DOHH2 (cell line): ENCODE results near the gene ECI2.

Experiments used
- H3F3A ChIP-seq: fragments of 200-600 bp; sonication (generic), shearing (Covaris generic); 2 replicates; pipeline ENCODE4 v1.6.0; 2016; ENCODE audit warnings: antibody characterized with exemption, mild to moderate bottlenecking; ENCODE audit not compliant: control insufficient read depth, insufficient read depth
- H3K27ac ChIP-seq: fragments of 200-600 bp; sonication (generic); 2 replicates; pipeline ENCODE4 v1.5.1; 2014; ENCODE audit warnings: low read depth, mild to moderate bottlenecking, low read length, moderate library complexity
- H3K27me3 ChIP-seq: fragments of 200-600 bp; sonication (generic); 2 replicates; pipeline ENCODE4 v1.6.1; 2014; ENCODE audit warnings: mild to moderate bottlenecking, low read length, mixed read lengths; ENCODE audit not compliant: control insufficient read depth
- H3K36me3 ChIP-seq: fragments of 200-600 bp; sonication (generic); 2 replicates; pipeline ENCODE4 v1.6.1; 2014; ENCODE audit warnings: mild to moderate bottlenecking, low read length, moderate library complexity, mixed read lengths; ENCODE audit not compliant: control insufficient read depth
- H3K4me1 ChIP-seq: fragments of 200-600 bp; sonication (generic); 2 replicates; pipeline ENCODE4 v1.6.1; 2014; ENCODE audit warnings: mild to moderate bottlenecking, low read length, mixed read lengths; ENCODE audit not compliant: control insufficient read depth
- H3K4me2 ChIP-seq: fragments of 200-600 bp; sonication (generic); 2 replicates; pipeline ENCODE4 v1.6.0; 2014; ENCODE audit warnings: mild to moderate bottlenecking, low read length, moderate library complexity
- H3K4me3 ChIP-seq: fragments of 200-600 bp; sonication (generic); 2 replicates; pipeline ENCODE4 v1.5.1; 2014; ENCODE audit warnings: mild to moderate bottlenecking, low read length, mixed read lengths
- H3K79me2 ChIP-seq: fragments of 200-600 bp; sonication (generic); 2 replicates; pipeline ENCODE4 v1.6.1; 2014; ENCODE audit warnings: mild to moderate bottlenecking, low read length, mixed read lengths; ENCODE audit not compliant: control insufficient read depth
- H3K9me2 ChIP-seq: fragments of 200-600 bp; sonication (generic); replicated peaks from 2 replicates; pipeline ENCODE4 v1.6.1; 2014; ENCODE audit warnings: mild to moderate bottlenecking, low read length, mixed read lengths; ENCODE audit not compliant: control insufficient read depth
- H3K9me3 ChIP-seq: fragments of 200-600 bp; sonication (generic); 2 replicates; pipeline ENCODE4 v1.6.1; 2014; ENCODE audit warnings: antibody characterized with exemption, low read length, mixed read lengths; ENCODE audit not compliant: control insufficient read depth, insufficient read depth
- H4K20me1 ChIP-seq: fragments of 200-600 bp; sonication (generic); 2 replicates; pipeline ENCODE4 v1.6.0; 2014; ENCODE audit warnings: low read depth, mild to moderate bottlenecking, antibody characterized with exemption, low read length, moderate library complexity; ENCODE audit not compliant: control insufficient read depth, insufficient read depth
- EZH2phosphoT487 ChIP-seq: fragments of 200-600 bp; sonication (generic); IDR thresholded peaks from 2 replicates; pipeline ENCODE4 v1.6.1; 2017; ENCODE audit warnings: borderline replicate concordance, mild to moderate bottlenecking, antibody characterized with exemption, low read length, moderate library complexity, mixed read lengths
- TF ChIP-seq, protein P1 (sequence below): fragments of 200-600 bp; sonication (generic); IDR thresholded peaks from one replicate; pipeline ENCODE4 v1.5.1; 2014; ENCODE audit warnings: antibody characterized with exemption, mild to moderate bottlenecking, low read depth, low read length; ENCODE audit not compliant: poor library complexity, severe bottlenecking

The ECI2 gene

DNA sequence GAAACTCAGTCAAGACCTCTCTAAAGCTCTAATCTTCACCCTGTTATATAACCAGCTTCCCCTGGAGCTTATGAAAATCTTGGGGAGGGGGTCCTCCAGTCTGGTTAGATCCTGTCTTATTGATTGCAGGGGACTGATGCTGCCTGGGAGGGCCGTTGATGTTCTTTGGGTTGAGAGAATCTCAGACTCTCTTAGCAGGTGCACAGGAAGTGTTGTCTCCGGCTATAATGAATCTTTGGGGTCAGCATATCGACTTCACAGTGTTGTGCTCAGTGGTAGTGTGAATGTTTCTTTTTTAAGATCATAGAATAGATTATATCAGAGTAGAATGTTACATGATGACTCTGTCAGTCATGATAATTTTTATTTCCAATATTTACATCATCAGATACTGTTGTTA is 2.8 kb upstream of the ECI2 start:
- Histone ChIP-seq H4K20me1 (no peaks in the 10 kb centered on the region), H3F3A (peaks cover 11% of the 10 kb centered on the region; the same call in 1 of the 2 replicates), H3K27me3 (no peaks in the 10 kb centered on the region), H3K36me3 (peaks cover 3% of the 10 kb centered on the region), H3K9me3 (no peaks in the 10 kb centered on the region), H3K4me3 (peak overlapping the region; percentile 15; the same call in 1 of the 2 replicates), H3K79me2 (peaks cover 20% of the 10 kb centered on the region), H3K4me1 (peaks cover 48% of the 10 kb centered on the region), H3K27ac (no peak overlapping the region), H3K4me2 (peak overlapping the region; percentile 45), H3K9me2 (no peaks in the 10 kb centered on the region)
- TF ChIP-seq EZH2phosphoT487: no peak

GRCh38 chr6:4136354-4136831 is 1.0 kb upstream of the ECI2 start:
- peaks cover 17% of the 10 kb centered on the region for H3K36me3 ChIP-seq
- no peaks in the 10 kb centered on the region for H3K9me3 ChIP-seq
- no peaks in the 10 kb centered on the region for H3K9me2 ChIP-seq
- TF ChIP-seq EZH2phosphoT487: no peak
- TF ChIP-seq, protein P1, sequence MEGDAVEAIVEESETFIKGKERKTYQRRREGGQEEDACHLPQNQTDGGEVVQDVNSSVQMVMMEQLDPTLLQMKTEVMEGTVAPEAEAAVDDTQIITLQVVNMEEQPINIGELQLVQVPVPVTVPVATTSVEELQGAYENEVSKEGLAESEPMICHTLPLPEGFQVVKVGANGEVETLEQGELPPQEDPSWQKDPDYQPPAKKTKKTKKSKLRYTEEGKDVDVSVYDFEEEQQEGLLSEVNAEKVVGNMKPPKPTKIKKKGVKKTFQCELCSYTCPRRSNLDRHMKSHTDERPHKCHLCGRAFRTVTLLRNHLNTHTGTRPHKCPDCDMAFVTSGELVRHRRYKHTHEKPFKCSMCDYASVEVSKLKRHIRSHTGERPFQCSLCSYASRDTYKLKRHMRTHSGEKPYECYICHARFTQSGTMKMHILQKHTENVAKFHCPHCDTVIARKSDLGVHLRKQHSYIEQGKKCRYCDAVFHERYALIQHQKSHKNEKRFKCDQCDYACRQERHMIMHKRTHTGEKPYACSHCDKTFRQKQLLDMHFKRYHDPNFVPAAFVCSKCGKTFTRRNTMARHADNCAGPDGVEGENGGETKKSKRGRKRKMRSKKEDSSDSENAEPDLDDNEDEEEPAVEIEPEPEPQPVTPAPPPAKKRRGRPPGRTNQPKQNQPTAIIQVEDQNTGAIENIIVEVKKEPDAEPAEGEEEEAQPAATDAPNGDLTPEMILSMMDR: no peak
- H3F3A ChIP-seq: peaks cover 11% of the 10 kb centered on the region; the same call in 1 of the 2 replicates
- H3K4me2 ChIP-seq: peak overlapping the region; percentile 94
- H3K4me3 ChIP-seq: peak overlapping the region; percentile 86
- H3K27me3 ChIP-seq: no peaks in the 10 kb centered on the region
- peaks cover 48% of the 10 kb centered on the region for H3K4me1 ChIP-seq
- H3K79me2 ChIP-seq: peaks cover 22% of the 10 kb centered on the region
- peak overlapping the region; percentile 3; the same call in 1 of the 2 replicates for H3K27ac ChIP-seq
- no peaks in the 10 kb centered on the region for H4K20me1 ChIP-seq

- H3K36me3 ChIP-seq: peaks cover 21% of the 10 kb centered on the region
- no peaks in the 10 kb centered on the region for H3K9me3 ChIP-seq
- H3K4me1 ChIP-seq: peaks cover 48% of the 10 kb centered on the region
- H3K27ac ChIP-seq: peak overlapping the region; percentile 3; the same call in 1 of the 2 replicates
- H3K4me3 ChIP-seq: peak overlapping the region; percentile 86
- TF ChIP-seq, protein P1: no peak
- no peak for TF ChIP-seq EZH2phosphoT487
- no peaks in the 10 kb centered on the region for H4K20me1 ChIP-seq
- no peaks in the 10 kb centered on the region for H3K27me3 ChIP-seq
- H3F3A ChIP-seq: peaks cover 11% of the 10 kb centered on the region; the same call in 1 of the 2 replicates
- H3K79me2 ChIP-seq: peaks cover 22% of the 10 kb centered on the region
- H3K9me2 ChIP-seq: no peaks in the 10 kb centered on the region
- peak overlapping the region; percentile 94 for H3K4me2 ChIP-seq
These were observed 434 bp upstream of the ECI2 start for GRCh38 chr6:4135665-4136353.
